ENCODE data around the gene ARMH1.

GRCh38 chr1:44707112-44707881, 32.8 kb downstream of the ARMH1 start:
- TF ChIP-seq, protein P1, sequence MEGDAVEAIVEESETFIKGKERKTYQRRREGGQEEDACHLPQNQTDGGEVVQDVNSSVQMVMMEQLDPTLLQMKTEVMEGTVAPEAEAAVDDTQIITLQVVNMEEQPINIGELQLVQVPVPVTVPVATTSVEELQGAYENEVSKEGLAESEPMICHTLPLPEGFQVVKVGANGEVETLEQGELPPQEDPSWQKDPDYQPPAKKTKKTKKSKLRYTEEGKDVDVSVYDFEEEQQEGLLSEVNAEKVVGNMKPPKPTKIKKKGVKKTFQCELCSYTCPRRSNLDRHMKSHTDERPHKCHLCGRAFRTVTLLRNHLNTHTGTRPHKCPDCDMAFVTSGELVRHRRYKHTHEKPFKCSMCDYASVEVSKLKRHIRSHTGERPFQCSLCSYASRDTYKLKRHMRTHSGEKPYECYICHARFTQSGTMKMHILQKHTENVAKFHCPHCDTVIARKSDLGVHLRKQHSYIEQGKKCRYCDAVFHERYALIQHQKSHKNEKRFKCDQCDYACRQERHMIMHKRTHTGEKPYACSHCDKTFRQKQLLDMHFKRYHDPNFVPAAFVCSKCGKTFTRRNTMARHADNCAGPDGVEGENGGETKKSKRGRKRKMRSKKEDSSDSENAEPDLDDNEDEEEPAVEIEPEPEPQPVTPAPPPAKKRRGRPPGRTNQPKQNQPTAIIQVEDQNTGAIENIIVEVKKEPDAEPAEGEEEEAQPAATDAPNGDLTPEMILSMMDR (IDR thresholded peaks at IDR 0.05): no peak
- no peak for TF ChIP-seq POLR2A (IDR thresholded peaks at IDR 0.05; ENCODE audit: low read depth)
- no peak for TF ChIP-seq EP300 (IDR thresholded peaks at IDR 0.05)
